ENCODE results near the gene OSBPL5. TPM values are rescaled to one million over a fixed set of nuclear protein-coding genes. Genes with fewer than 3 reads are reported as not detected.

OSBPL5 gene
- total RNA-seq, 4 donors from 2014 or later: 39.9 to 94.0 (median 66.4) TPM

- no peak for ATAC-seq
- Histone ChIP-seq H3K4me3 (no peak overlapping the region), H3K27ac (no peak overlapping the region), H3K36me3 (no peaks in the 10 kb centered on the region), H3K9me3 (no peaks in the 10 kb centered on the region), H3K4me1 (peaks cover 0 to 25% (median 10%) of the 10 kb centered on the region in 3 donors), H3K27me3 (peaks cover 53% of the 10 kb centered on the region)
- WGBS, 2 donors (ENCODE audit: low coverage in 1 of 2): 77% methylated on average over 3 of the region's 24 CpGs; no CpG with 5 or more reads in 1 of the 2 donors
- TF ChIP-seq POLR2AphosphoS5 (IDR thresholded peaks at IDR 0.05) (no peak), EP300 (IDR thresholded peaks at IDR 0.05) (no peak), CTCF (IDR thresholded peaks at IDR 0.05) (no peak), POLR2A (IDR thresholded peaks at IDR 0.05) (no peak)
Observed at GRCh38 chr11:3204141-3205015, 39.3 kb upstream of the OSBPL5 start.

- peaks cover 60% of the 10 kb centered on the region for H3K27me3 ChIP-seq
- no peak overlapping the region for H3K27ac ChIP-seq
- peak overlapping the region in 1 of 2 donors; percentile 8 for H3K4me3 ChIP-seq
- no peak for TF ChIP-seq POLR2A (IDR thresholded peaks at IDR 0.05)
- TF ChIP-seq EP300 (IDR thresholded peaks at IDR 0.05): no peak
- peak in 1 of 4 experiments; percentile 13 for TF ChIP-seq CTCF (IDR thresholded peaks at IDR 0.05)
- TF ChIP-seq POLR2AphosphoS5 (IDR thresholded peaks at IDR 0.05): no peak
- H3K36me3 ChIP-seq: no peaks in the 10 kb centered on the region
- no peaks in the 10 kb centered on the region for H3K9me3 ChIP-seq
- ATAC-seq: peak; percentile 44
- H3K4me1 ChIP-seq: peaks cover 0 to 25% (median 10%) of the 10 kb centered on the region in 3 donors
- WGBS, 2 donors (ENCODE audit: low coverage in 1 of 2): 7 to 45% methylated on average over 3 to 4 of the region's 51 CpGs
Observed at GRCh38 chr11:3203221-3204043, 38.3 kb upstream of the OSBPL5 start.

GRCh38 chr11:3202759-3203158, 37.6 kb upstream of the OSBPL5 start:
- peaks cover 0 to 25% (median 10%) of the 10 kb centered on the region in 3 donors for H3K4me1 ChIP-seq
- TF ChIP-seq CTCF (IDR thresholded peaks at IDR 0.05) (no peak), EP300 (IDR thresholded peaks at IDR 0.05) (no peak), POLR2AphosphoS5 (IDR thresholded peaks at IDR 0.05) (no peak), POLR2A (IDR thresholded peaks at IDR 0.05) (no peak)
- 20% methylated on average over 2 of the region's 17 CpGs; no CpG with 5 or more reads in 1 of the 2 donors for WGBS, 2 donors (ENCODE audit: low coverage in 1 of 2)
- H3K4me3 ChIP-seq: no peak overlapping the region
- H3K36me3 ChIP-seq: no peaks in the 10 kb centered on the region
- ATAC-seq: no peak
- H3K9me3 ChIP-seq: no peaks in the 10 kb centered on the region
- H3K27ac ChIP-seq: no peak overlapping the region
- H3K27me3 ChIP-seq: peaks cover 66% of the 10 kb centered on the region

- H3K36me3 ChIP-seq: no peaks in the 10 kb centered on the region
- no peak for ATAC-seq
- no CpG with 5 or more reads among the region's 7 CpGs for WGBS, 2 donors (ENCODE audit: low coverage in 1 of 2)
- H3K27me3 ChIP-seq: peaks cover 71% of the 10 kb centered on the region
- TF ChIP-seq POLR2A (IDR thresholded peaks at IDR 0.05) (no peak), POLR2AphosphoS5 (IDR thresholded peaks at IDR 0.05) (no peak), EP300 (IDR thresholded peaks at IDR 0.05) (no peak), CTCF (IDR thresholded peaks at IDR 0.05) (no peak)
- no peak overlapping the region for H3K4me3 ChIP-seq
- no peaks in the 10 kb centered on the region for H3K9me3 ChIP-seq
- H3K27ac ChIP-seq: no peak overlapping the region
- H3K4me1 ChIP-seq: peaks cover 0 to 25% (median 10%) of the 10 kb centered on the region in 3 donors
Observed at GRCh38 chr11:3202305-3202704, 37.2 kb upstream of the OSBPL5 start.
